ENCODE data around the gene STX8.
"Not testable (repeated sequence)": the region's sequence is repeated elsewhere in the genome, so short reads cannot be mapped to it uniquely, and the experiment has no call there.

The STX8 gene, protein sequence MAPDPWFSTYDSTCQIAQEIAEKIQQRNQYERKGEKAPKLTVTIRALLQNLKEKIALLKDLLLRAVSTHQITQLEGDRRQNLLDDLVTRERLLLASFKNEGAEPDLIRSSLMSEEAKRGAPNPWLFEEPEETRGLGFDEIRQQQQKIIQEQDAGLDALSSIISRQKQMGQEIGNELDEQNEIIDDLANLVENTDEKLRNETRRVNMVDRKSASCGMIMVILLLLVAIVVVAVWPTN

GRCh38 chr17:9575381-9576101, at the start of gene STX8:
TSS of gene STX8 (minus strand) at chr17:9575820. CDS start at chr17:9575808, 12 bp downstream.
- in situ Hi-C loops (cut with MboI; ENCODE audit: low sequenced_read_pairs, unreplicated experiment) = no loop called here
- DNase-seq (ENCODE audit: low spot score) = peak; percentile 88
- TF ChIP-seq, protein P1, sequence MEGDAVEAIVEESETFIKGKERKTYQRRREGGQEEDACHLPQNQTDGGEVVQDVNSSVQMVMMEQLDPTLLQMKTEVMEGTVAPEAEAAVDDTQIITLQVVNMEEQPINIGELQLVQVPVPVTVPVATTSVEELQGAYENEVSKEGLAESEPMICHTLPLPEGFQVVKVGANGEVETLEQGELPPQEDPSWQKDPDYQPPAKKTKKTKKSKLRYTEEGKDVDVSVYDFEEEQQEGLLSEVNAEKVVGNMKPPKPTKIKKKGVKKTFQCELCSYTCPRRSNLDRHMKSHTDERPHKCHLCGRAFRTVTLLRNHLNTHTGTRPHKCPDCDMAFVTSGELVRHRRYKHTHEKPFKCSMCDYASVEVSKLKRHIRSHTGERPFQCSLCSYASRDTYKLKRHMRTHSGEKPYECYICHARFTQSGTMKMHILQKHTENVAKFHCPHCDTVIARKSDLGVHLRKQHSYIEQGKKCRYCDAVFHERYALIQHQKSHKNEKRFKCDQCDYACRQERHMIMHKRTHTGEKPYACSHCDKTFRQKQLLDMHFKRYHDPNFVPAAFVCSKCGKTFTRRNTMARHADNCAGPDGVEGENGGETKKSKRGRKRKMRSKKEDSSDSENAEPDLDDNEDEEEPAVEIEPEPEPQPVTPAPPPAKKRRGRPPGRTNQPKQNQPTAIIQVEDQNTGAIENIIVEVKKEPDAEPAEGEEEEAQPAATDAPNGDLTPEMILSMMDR (IDR thresholded peaks at IDR 0.05; ENCODE audit: borderline replicate concordance, control extremely low read depth, extremely low read depth, insufficient read depth, missing control alignments) = no peak

DNA sequence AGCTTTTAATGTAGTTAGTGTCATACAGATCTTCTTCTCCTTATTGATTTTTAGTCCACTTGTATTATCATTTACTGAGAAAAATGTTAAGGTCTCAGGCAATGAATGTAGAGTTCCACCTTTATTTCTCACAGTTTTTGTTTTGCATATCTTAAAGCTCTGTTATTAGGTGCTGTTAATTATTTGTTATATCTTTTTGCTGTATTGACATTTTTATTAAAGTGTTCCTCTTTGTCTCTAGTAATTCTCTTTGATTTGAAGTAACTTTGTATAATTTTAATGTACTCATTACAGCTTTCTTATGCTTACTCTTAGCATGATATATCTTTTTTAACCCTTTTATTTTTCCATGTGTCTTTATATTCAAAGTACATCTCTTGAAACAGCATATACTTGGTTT, 47.3 kb upstream of the STX8 start:
- TF ChIP-seq, protein P1 (IDR thresholded peaks at IDR 0.05; ENCODE audit: borderline replicate concordance, control extremely low read depth, extremely low read depth, insufficient read depth, missing control alignments) = no peak
- no peak for DNase-seq (ENCODE audit: low spot score)
- in situ Hi-C loops (cut with MboI; ENCODE audit: low sequenced_read_pairs, unreplicated experiment) = no loop called here

GRCh38 chr17:9615486-9615885, 39.9 kb upstream of the STX8 start:
- in situ Hi-C loops (cut with MboI; ENCODE audit: low sequenced_read_pairs, unreplicated experiment) = no loop called here
- DNase-seq (ENCODE audit: low spot score) = no peak
- TF ChIP-seq, protein P1 (IDR thresholded peaks at IDR 0.05; ENCODE audit: borderline replicate concordance, control extremely low read depth, extremely low read depth, insufficient read depth, missing control alignments) = no peak

DNA sequence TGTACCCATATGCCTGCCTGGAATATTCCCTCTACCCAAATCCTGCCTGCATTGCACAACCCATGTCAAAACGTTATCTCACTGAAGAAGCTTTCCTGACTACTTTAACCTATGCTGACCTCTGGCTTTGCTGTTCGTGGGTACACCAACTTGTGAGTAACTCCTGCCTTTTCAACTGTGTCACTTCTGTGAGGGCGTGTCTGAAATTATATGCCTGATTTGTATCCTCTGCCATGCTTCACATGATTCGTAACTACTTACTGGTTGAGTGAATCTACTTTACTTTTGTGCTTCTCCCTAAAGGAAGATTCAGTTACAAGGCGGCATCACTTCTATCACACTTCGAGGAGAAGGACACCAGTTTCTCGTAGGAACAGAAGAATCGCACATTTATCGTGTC, 36.4 kb upstream of the STX8 start:
- TF ChIP-seq, protein P1 (IDR thresholded peaks at IDR 0.05; ENCODE audit: borderline replicate concordance, control extremely low read depth, extremely low read depth, insufficient read depth, missing control alignments) = no peak
- no peak for DNase-seq (ENCODE audit: low spot score)
- in situ Hi-C loops (cut with MboI; ENCODE audit: low sequenced_read_pairs, unreplicated experiment) = no loop called here

DNA sequence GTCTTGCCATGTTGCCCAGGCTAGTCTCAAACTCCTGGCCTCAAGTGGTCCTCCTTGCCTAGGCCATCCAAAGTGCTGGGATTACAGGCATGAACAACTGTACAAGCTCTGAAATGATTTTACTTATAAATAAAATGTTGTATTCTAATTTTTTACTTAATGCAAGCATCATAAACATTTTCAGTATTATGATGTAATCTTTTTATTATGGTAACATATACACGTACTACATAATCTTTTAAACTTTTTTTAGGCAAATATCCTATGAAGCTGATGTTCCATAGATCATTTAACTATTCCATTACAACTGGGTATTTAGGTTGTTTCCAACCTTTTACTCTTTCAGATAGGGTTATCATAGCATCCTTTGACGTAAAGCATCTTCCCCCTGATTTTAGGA, 35.9 kb upstream of the STX8 start:
- in situ Hi-C loops (cut with MboI; ENCODE audit: low sequenced_read_pairs, unreplicated experiment) = no loop called here
- TF ChIP-seq, protein P1 (IDR thresholded peaks at IDR 0.05; ENCODE audit: borderline replicate concordance, control extremely low read depth, extremely low read depth, insufficient read depth, missing control alignments) = no peak
- DNase-seq (ENCODE audit: low spot score) = no peak

DNA sequence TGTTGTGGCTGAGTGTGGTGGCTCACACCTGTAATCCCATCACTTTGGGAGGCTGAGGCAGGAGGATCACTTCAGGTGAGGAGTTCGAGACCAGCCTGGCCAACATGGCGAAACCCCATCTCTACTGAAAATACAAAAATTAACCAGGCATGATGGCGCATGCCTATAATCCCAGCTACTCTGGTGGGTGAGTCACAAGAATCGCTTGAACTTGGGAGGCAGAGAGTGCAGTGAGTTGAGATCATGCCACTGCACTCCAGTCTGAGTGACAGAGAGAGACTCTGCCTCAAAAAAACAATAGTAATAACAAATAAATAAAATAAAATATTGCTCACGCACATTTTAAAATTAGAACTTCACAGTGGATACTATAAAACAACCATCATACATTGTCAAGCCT, 31.4 kb upstream of the STX8 start:
- DNase-seq (ENCODE audit: low spot score); in situ Hi-C loops (cut with MboI; ENCODE audit: low sequenced_read_pairs, unreplicated experiment): not testable (repeated sequence)

DNA sequence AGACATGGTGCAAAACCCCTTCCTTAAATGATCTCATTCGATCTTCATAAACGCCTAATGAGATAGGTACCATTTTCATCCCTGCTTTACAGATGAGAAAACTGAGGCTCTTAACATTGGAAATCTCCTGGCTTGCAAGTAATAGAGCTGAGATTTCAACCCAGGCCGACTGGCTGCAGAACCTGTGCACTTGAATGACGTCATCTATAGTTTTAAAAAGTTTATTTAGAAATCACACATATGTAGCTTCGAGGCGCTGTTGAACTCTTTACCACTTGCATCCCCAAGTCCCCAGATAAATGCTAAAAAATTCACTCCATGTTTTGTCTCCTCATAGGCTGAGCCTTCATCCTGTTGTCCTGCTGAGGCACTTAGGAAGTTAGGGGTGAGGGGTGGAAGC, 30.8 kb upstream of the STX8 start:
- TF ChIP-seq, protein P1 (IDR thresholded peaks at IDR 0.05; ENCODE audit: borderline replicate concordance, control extremely low read depth, extremely low read depth, insufficient read depth, missing control alignments) = no peak
- DNase-seq (ENCODE audit: low spot score) = no peak
- in situ Hi-C loops (cut with MboI; ENCODE audit: low sequenced_read_pairs, unreplicated experiment) = no loop called here

DNA sequence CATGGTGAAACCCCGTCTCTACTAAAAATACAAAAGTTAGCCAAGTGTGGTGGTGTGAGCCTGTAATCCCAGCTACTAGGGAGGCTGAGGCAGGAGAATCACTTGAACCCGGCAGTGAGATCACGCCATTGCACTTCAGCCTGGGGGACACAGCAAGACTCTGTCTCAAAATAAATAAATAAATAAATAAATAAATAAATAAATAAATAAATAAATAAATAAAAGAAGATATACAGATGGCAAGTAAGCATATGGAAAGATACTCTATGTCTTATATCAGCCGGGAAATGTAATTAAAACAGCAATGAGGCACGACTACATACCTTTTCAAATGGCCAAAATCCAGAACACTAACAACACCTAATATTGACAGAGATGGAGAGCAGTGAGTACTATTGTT, 29.0 kb upstream of the STX8 start:
- in situ Hi-C loops (cut with MboI; ENCODE audit: low sequenced_read_pairs, unreplicated experiment); DNase-seq (ENCODE audit: low spot score): not testable (repeated sequence)
